SU-DHL-6 (cell line): ENCODE data around the gene B3GNT9.

ENCODE experiments used
- EZH2phosphoT487 ChIP-seq: fragments of 200-600 bp; sonication (generic), shearing (Covaris generic); conservative IDR thresholded peaks from 2 replicates; pipeline ENCODE4 v1.6.1; 2018; ENCODE audit warnings: mild to moderate bottlenecking, antibody characterized with exemption, low read length, moderate library complexity, mixed read lengths
- TF ChIP-seq, protein P1 (sequence below): fragments of 200-600 bp; sonication (generic); IDR thresholded peaks from one replicate; pipeline ENCODE4 v1.5.1; 2017; ENCODE audit warnings: antibody characterized with exemption, mild to moderate bottlenecking, low read length, moderate library complexity; ENCODE audit not compliant: insufficient read depth, poor library complexity, severe bottlenecking

DNA sequence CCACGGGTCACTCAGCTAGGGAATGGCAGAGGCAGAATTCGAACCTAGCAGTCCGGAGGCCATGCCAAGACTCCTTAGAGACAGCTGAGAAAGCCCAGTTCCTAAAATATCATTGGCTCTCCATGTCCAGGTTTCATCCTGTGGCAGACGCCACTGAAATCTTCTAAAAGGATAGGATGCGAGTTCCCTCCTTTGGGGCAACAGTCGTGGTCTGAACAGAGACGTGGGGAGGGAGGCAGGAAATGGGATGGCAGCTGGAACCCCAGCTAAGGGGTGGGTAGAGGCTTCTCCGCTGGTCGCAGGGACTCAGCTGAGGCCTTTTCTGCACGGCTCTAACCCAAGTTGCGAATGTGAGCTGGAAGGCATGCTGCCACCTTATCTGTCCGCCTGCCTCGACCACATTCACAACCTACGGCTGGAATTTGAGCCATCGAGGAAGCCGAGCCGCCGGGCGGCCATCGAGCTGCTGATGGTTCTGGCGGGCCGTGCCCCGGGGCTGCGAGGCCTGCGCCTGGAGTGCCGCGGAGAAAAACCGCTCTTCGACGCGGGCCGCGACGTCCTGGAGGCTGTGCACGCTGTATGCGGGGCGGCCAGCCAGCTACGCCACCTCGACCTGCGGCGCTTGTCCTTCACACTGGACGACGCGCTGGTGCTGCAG, 11.8 kb upstream of the B3GNT9 start:
- TF ChIP-seq, protein P1, sequence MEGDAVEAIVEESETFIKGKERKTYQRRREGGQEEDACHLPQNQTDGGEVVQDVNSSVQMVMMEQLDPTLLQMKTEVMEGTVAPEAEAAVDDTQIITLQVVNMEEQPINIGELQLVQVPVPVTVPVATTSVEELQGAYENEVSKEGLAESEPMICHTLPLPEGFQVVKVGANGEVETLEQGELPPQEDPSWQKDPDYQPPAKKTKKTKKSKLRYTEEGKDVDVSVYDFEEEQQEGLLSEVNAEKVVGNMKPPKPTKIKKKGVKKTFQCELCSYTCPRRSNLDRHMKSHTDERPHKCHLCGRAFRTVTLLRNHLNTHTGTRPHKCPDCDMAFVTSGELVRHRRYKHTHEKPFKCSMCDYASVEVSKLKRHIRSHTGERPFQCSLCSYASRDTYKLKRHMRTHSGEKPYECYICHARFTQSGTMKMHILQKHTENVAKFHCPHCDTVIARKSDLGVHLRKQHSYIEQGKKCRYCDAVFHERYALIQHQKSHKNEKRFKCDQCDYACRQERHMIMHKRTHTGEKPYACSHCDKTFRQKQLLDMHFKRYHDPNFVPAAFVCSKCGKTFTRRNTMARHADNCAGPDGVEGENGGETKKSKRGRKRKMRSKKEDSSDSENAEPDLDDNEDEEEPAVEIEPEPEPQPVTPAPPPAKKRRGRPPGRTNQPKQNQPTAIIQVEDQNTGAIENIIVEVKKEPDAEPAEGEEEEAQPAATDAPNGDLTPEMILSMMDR, result no peak
- TF ChIP-seq EZH2phosphoT487, result no peak
